ENCODE measurements around the gene ITGAD. TPM values are rescaled to one million over a fixed set of nuclear protein-coding genes. Genes with fewer than 3 reads are reported as not detected.

ITGAD gene
- total and polyA plus RNA-seq, 2 donors (not counting 3 experiments of a cell fraction or from before 2014, with no cell fraction given) = not detected

GRCh38 chr16:31421587-31421986 lies 28.5 kb downstream of the ITGAD start:
- CTCF ChIA-PET = interaction anchor here (1.3 kb wide), 1 partner anchor 21 kb away, joined by 5 read pairs; the partner anchor contains the start of gene ZNF843
- H3K4me1 ChIP-seq (ENCODE audit: control insufficient read depth, extremely low read depth, insufficient read depth, low read length) = no peaks in the 10 kb centered on the region
- TF ChIP-seq MAX (IDR thresholded peaks at IDR 0.05; ENCODE audit: insufficient read depth, insufficient read length) (no peak), POLR2A (IDR thresholded peaks at IDR 0.05; ENCODE audit: low read depth, low read length) (no peak), EZH2 (IDR thresholded peaks at IDR 0.05; ENCODE audit: borderline replicate concordance, low read depth, low read length, severe bottlenecking) (no peak), POLR2AphosphoS5 (IDR thresholded peaks at IDR 0.05; ENCODE audit: insufficient read depth, low read depth, low read length) (no peak), MYC (IDR thresholded peaks at IDR 0.05; ENCODE audit: low read depth, low read length) (no peak), CTCF (IDR thresholded peaks at IDR 0.05; ENCODE audit: extremely low read depth in 1 of 2, insufficient read depth in 1 of 2, low read depth in 1 of 2, low read length in 2 of 2) (no peak), JUN (IDR thresholded peaks at IDR 0.05; ENCODE audit: borderline replicate concordance, insufficient read depth, insufficient read length, low read depth) (no peak), FOS (IDR thresholded peaks at IDR 0.05; ENCODE audit: borderline replicate concordance, insufficient read depth, low read length) (no peak), GATA2 (IDR thresholded peaks at IDR 0.05; ENCODE audit: insufficient read depth, insufficient read length, low read depth, low read length) (no peak)

More at GRCh38 chr16:31421587-31421986, 28.5 kb downstream of the ITGAD start:
- H3K79me2 ChIP-seq (ENCODE audit: control insufficient read depth, insufficient read depth, low read length) = no peaks in the 10 kb centered on the region
- POLR2A ChIA-PET = interaction anchor here (0.6 kb wide), 1 partner anchor 105 kb away, joined by 3 read pairs; no protein-coding TSS in a partner anchor
- dilution Hi-C loops (cut with MboI; ENCODE audit: extremely low pct_ligation_motif_present, low sequenced_read_pairs) (no loop called here), intact Hi-C loops (cut with micrococcal nuclease) (no loop called here)
- no peak overlapping the region for H3K4me3 ChIP-seq (replicated peaks in 1 of 3; ENCODE audit: insufficient read depth in 1 of 3, low read depth in 1 of 3, low read length in 3 of 3)
- H3K9me1 ChIP-seq (replicated peaks; ENCODE audit: control insufficient read depth, extremely low read depth, insufficient read depth, low read length) = no peaks in the 10 kb centered on the region
- H3K4me2 ChIP-seq (ENCODE audit: insufficient read depth, low read length) = no peak overlapping the region
- FAIRE-seq (no peak), DNase-seq (ENCODE audit: low read depth, low spot score) (no peak)
- no peak overlapping the region for H3K27ac ChIP-seq (ENCODE audit: insufficient read depth, low read depth, low read length)
- no peak overlapping the region for H3K9ac ChIP-seq (replicated peaks; ENCODE audit: extremely low read depth, insufficient read depth, low read length)
- no peaks in the 10 kb centered on the region for H4K20me1 ChIP-seq (replicated peaks; ENCODE audit: control insufficient read depth, extremely low read depth, insufficient read depth, low read length)
- H3K9me3 ChIP-seq (replicated peaks; ENCODE audit: control insufficient read depth, insufficient read depth, low read length) = no peaks in the 10 kb centered on the region
- H3K27me3 ChIP-seq (ENCODE audit: control insufficient read depth in 2 of 2, insufficient read depth in 2 of 2, low read length in 2 of 2) = no peaks in the 10 kb centered on the region
- no peak overlapping the region for H2AFZ ChIP-seq (ENCODE audit: low read depth, low read length)
- BruUV-seq (replicated peaks) = no TSS peak
- H3K36me3 ChIP-seq (ENCODE audit: control insufficient read depth in 2 of 2, extremely low read depth in 1 of 2, insufficient read depth in 2 of 2, low read length in 2 of 2) = no peaks in the 10 kb centered on the region

All from endothelial cell of umbilical vein (primary cell).